GM13976 (cell line): Measurements from ENCODE around the gene AMIGO2.

Experiments
- DNase-seq: peaks from one replicate; pipeline ENCODE4 v3.0.0; 2012; ENCODE audit warnings: low spot score
- CTCF ChIP-seq: IDR thresholded peaks from 2 replicates; pipeline ENCODE4 v1.5.1; 2012; ENCODE audit warnings: borderline replicate concordance, mild to moderate bottlenecking; ENCODE audit not compliant: insufficient read depth; ENCODE audit errors: extremely low read depth, missing control alignments, control extremely low read depth
- in situ Hi-C: fragments of 300-500 bp; cut with MboI; formaldehyde crosslinking; loops from one replicate; pipeline ENCODE4 v1.12.0; 2022; ENCODE audit warnings: low sequenced_read_pairs, mixed read lengths, inconsistent platforms; ENCODE audit not compliant: unreplicated experiment

Gene AMIGO2, protein sequence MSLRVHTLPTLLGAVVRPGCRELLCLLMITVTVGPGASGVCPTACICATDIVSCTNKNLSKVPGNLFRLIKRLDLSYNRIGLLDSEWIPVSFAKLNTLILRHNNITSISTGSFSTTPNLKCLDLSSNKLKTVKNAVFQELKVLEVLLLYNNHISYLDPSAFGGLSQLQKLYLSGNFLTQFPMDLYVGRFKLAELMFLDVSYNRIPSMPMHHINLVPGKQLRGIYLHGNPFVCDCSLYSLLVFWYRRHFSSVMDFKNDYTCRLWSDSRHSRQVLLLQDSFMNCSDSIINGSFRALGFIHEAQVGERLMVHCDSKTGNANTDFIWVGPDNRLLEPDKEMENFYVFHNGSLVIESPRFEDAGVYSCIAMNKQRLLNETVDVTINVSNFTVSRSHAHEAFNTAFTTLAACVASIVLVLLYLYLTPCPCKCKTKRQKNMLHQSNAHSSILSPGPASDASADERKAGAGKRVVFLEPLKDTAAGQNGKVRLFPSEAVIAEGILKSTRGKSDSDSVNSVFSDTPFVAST

GRCh38 chr12:47079468-47079980 lies at the start of gene AMIGO2, which contains the start of gene PCED1B:
AMIGO2 (minus strand) TSS chr12:47079959; CDS start chr12:47079002, 957 bp downstream.
PCED1B (plus strand) TSS chr12:47079621; CDS start chr12:47235064, 155,443 bp downstream.
- peak; percentile 14 for TF ChIP-seq CTCF
- in situ Hi-C loops, result no loop called here
- DNase-seq, result peak; percentile 65

DNA sequence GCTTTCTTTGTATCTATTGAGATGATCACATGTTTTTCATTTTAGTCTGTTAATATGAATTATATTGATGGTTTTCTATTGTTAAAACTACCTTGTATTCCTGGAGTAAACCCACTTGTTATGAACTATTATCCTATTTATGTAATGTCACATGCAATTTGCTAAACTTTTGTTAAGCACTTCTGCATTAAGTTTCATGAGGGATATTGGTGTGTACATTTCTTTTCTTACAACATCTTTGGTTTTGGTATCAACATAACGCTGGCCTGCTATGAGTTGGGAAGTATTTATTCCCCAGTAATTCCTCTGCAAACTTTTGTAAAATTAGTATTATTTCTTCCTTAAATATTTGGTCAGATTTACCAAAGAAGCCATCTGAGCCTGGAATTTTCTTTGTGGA lies 46.5 kb upstream of the AMIGO2 start:
- no peak for DNase-seq
- no peak for TF ChIP-seq CTCF
- in situ Hi-C loops, result no loop called here

DNA sequence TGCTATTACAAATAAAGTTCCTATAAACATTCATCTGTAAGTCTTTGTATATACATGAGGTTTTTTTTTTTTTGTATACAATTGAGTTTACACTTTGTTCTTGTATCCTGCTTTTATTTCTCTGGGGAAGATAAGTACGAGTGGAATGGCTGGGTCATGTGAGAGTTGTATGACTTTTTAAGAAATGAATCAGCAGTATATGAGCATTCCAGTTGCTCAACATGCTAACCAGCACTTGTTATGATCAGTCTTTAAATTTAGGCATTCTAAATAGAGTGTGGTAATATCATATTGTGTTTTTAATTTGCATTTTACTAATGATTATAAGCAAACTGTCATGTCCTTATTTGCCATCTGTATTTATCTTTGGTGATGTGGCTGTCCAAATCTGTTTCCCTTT lies 44.7 kb upstream of the AMIGO2 start:
- DNase-seq, result no peak
- in situ Hi-C loops, result no loop called here
- TF ChIP-seq CTCF, result no peak

DNA sequence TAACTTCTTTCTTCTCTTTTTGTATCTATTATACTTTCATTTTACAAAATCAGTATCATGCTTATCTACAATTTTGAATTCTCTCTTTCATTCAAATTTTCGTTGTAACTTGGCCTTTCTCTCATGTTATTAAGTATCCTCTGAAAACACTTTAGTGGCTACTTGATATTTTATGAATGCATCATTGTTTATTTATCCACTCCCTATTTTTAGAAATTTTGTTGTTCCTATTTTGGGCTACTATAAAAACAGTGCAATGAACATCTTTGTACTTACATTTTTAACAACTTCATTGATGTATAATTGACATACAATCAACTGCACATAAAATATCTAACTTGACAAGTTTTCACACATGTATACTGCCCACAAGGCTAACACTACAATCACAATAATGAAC lies 44.0 kb upstream of the AMIGO2 start:
- no peak for DNase-seq
- TF ChIP-seq CTCF, result no peak
- in situ Hi-C loops, result no loop called here

DNA sequence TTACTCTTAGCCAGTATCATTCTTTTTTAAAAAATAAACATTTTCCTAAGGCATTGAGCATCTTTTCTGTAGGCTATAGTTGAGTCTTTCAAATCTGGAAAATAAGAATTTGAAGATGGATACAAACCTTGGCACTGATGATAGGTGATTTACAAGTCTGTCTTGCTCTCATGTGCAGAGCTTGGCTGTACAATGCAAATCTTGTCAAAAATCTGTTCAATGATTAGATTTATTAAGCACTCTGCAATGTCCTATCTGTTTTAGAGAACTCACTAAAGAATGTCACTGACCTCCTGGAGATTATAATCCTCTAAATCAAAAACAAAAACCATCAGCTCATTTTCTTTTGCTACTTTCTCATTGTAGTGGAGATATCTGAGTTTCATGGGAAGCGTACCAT lies 42.8 kb upstream of the AMIGO2 start:
- TF ChIP-seq CTCF, result no peak
- in situ Hi-C loops, result no loop called here
- DNase-seq, result no peak

- TF ChIP-seq CTCF, result no peak
- in situ Hi-C loops, result no loop called here
- no peak for DNase-seq
These were observed 41.4 kb upstream of the AMIGO2 start for GRCh38 chr12:47121146-47121545.
